Hypothalamus (tissue), 51 donors: Measurements from ENCODE around the gene CACFD1.

ENCODE experiments used
- DNase-seq, 51 donors: peaks; one replicate each; lab custom pipeline; 2025; lab: John Stamatoyannopoulos, UW

The CACFD1 gene

DNA sequence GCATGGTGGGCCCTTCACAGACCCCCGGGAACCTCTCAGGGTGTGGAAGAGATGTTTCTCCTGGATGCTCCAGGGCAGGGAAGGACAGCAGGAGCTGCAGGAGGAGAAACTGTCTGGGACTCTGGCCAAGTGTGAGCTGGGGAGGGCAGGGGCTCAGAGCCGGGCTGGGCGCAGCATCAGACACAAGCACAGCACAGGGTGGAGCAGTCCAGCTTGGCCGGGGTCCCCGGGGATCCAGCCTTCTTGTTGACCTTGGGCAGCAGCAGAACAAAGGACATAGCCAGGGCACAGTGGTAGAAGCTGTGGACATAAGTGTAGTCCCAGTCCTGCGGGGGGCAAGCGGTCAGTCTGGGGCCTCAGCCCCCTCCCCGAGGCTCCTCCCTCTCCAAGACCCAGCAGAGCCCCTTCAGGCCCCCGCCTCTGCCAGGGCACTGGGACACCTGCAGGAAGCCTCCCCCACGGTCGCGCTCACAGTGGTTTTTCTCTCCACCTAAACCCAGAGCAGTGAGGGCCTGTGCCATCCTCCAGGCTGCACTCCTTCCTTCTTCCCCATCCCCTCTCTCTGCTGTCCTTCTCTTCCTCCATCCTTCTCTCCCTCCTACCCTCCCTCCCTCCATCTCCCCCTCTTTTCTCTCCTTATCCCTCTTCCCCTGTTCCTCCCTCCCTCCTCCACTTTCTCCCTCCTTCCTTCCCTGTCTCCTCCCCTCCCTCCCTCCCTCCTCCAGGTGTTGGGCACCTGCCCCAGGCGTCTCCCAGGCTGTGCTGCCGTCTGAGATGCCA, 54.9 kb downstream of the CACFD1 start:
- DNase-seq: peak in 34 of 51 donors; percentile 18 to 77 (median 44)

- no peak for DNase-seq
Measured at GRCh38 chr9:133515240-133515610, 55.4 kb downstream of the CACFD1 start.

DNA sequence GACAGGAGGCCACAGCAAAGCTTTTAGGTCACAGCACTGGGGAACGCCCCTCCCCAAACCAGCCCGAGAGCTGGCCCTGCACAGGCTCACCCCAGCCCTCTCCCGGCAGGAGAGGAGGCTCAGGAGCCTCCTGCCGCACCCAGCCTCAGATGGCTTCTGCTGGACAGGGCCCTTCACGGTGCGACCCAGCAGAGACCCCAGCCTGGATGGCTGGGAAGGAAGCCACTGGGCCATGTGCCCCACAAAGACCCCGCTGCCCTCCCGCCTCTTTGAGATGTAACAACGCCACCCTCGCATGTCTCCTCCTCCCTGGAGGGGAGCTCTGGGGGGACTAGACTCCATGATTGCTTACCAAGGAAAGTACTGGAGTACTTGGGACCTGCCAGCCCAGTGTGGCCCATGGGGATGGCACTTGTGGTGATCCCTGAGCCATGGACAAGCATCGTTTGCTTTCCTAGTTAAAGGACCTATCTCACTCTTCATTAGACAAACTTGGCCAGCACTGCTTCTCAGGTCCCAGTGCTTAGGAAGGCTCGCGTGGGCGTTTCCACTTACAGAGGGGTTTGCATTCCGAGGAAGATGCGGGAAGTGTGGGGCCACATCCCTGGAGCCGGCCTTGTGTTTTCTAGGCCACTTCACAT, 56.0 kb downstream of the CACFD1 start:
- no peak for DNase-seq

- no peak for DNase-seq
Measured at GRCh38 chr9:133516256-133516960, 56.6 kb downstream of the CACFD1 start.

DNA sequence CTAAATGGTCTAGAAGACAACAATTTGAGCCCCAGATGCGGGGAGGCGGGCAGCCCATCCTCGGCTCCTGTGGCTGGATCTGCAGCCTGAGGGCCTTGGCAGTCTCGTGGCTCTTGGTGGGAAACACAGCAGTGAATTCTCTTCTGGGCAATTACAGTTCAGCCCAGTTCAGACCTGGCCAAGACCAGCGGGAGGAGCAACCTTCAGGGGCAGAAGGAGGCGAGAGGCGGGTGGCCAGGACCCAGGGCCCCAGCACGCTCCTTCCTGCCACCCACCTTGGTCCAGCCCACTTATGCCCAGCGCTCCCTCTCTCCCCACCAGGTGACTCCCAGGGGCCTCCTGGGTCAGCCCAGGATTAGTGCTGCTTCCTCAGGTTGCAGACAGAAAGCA, 57.2 kb downstream of the CACFD1 start:
- DNase-seq: no peak

- DNase-seq: no peak
Measured at GRCh38 chr9:133517711-133518110, 57.9 kb downstream of the CACFD1 start.

GRCh38 chr9:133518200-133518599, 58.4 kb downstream of the CACFD1 start:
- DNase-seq: no peak

GRCh38 chr9:133518706-133519449, 59.1 kb downstream of the CACFD1 start:
- DNase-seq: no peak

DNA sequence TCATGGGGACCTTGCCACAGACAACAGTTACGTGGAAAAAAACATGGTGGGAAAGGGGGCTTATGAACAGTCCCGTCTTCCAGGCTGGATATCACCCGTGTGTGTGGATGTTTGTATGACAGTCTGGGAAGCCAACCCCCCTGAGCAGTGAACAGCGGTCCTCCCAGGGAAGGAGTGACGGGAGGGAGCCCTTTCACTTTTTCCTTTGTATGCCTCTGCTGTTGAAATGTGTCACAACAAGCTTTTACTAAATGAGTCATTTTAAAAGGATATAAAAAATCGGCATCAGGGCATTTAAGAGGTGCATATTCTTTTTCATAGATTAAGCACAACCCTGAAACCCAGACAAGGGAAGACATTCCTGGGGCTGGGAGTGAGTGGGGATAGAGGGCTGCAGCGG, 59.9 kb downstream of the CACFD1 start:
- peak in 1 of 51 donors; percentile 32 for DNase-seq

GRCh38 chr9:133520121-133520835, 60.5 kb downstream of the CACFD1 start:
- no peak for DNase-seq
